Fibroblast of skin of left quadriceps (primary cell): ENCODE data around the gene SMARCC1.

ENCODE experiments used
- DNase-seq, 2 experiments: peaks; one replicate each; pipeline ENCODE4 v3.0.0-alpha.2; 2013; ENCODE audit warnings: low read depth in 2 of 2

SMARCC1 gene

GRCh38 chr3:47588053-47588452, 193.6 kb downstream of the SMARCC1 start:
- DNase-seq = no peak

- DNase-seq = no peak
Measured at GRCh38 chr3:47586746-47587145, 194.9 kb downstream of the SMARCC1 start.

GRCh38 chr3:47583320-47584075, 198.2 kb downstream of the SMARCC1 start:
- DNase-seq = no peak

DNA sequence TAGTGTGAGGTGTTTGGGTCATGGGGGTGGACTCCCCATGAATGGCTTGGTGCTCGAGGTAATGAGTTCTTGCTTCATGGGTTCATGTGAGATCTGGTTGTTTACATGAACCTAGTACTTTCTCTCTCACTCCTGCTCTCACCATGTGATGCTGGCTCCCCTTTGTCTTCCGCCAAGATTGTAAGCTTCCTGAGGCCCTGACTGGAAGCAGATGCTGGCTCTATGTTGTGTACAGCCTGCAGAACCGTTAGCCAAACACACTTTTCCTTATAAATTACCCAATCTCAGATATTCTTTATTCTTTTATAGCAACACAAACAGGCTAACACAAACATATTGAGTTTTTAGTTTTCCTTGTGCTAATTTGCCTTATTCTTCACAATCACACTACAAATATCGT, 199.9 kb downstream of the SMARCC1 start:
- DNase-seq = no peak

DNA sequence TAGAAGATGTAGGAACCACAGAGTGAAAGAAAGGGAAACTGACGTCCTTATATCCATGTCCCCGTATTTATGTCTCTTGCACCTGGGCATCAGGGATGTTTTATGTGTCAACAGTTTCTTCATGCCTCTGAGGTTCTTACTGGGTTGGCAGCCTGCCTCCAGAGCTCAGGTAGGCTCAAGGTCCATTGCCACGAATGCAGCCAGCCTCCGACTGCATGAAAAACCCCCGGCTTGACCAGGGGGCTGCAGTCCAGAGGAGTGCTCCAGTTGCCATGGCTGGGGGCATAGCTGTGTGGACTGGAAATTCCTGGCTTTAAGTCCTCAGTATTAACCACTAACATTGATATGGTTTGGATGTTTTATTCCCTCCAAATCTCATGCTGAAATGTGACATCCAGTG, 200.3 kb downstream of the SMARCC1 start:
- no peak for DNase-seq

- DNase-seq = no peak
Measured at GRCh38 chr3:47580481-47580880, 201.2 kb downstream of the SMARCC1 start.

DNA sequence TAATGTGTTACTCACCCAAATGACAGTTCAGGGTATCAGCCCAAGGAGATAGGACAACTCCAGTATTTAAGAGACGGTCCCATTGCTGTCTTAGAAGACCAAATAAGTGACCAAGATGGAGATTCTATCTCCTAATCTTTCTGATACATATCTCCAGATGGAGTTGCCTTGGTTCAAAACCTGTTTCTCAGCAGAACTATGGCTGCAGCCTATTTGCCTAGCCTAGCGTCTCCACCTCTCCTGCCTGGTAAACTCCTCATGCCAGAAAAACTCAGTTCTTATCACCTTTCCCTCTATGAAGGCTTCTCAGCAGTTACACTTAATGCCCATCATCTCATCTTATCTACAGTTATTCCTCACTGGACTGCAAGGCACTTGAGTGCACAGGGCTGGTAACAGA, 201.8 kb downstream of the SMARCC1 start:
- no peak for DNase-seq

GRCh38 chr3:47578691-47579632, 202.7 kb downstream of the SMARCC1 start, which contains the start of gene CSPG5:
Gene CSPG5 (minus strand): TSS chr3:47578865. CDS start chr3:47578693, 172 bp downstream.
- DNase-seq = no peak

GRCh38 chr3:47578119-47578632, 203.5 kb downstream of the SMARCC1 start:
- no peak for DNase-seq

DNA sequence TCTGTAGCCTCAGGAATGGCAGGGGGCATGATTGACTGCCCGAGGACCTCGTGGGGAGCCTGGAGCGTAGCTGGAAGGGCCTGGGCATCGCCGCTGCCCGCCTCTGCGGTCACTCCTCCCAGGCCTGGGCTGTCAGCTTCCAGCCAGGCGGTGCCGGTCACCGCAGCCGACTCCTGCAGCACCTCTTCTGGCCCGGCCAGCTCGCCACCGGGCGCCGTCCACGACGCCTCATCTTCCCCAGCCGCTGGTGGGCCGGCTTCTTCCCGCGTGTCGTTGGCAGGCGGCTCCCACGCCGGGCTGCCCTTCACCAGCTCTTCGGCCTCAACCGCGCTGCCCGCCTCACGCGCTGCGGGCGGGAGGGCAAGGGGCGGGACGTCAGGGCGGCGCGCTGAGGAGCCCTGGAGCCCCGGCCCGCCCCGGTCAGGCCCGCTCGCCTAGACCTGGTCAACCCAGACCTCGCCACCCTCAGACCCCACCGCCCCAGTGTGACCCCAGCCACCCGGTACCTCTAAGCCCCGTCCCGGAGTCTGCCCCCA, 204.0 kb downstream of the SMARCC1 start:
- DNase-seq = no peak

GRCh38 chr3:47573190-47574172, 208.2 kb downstream of the SMARCC1 start:
- DNase-seq = no peak

DNA sequence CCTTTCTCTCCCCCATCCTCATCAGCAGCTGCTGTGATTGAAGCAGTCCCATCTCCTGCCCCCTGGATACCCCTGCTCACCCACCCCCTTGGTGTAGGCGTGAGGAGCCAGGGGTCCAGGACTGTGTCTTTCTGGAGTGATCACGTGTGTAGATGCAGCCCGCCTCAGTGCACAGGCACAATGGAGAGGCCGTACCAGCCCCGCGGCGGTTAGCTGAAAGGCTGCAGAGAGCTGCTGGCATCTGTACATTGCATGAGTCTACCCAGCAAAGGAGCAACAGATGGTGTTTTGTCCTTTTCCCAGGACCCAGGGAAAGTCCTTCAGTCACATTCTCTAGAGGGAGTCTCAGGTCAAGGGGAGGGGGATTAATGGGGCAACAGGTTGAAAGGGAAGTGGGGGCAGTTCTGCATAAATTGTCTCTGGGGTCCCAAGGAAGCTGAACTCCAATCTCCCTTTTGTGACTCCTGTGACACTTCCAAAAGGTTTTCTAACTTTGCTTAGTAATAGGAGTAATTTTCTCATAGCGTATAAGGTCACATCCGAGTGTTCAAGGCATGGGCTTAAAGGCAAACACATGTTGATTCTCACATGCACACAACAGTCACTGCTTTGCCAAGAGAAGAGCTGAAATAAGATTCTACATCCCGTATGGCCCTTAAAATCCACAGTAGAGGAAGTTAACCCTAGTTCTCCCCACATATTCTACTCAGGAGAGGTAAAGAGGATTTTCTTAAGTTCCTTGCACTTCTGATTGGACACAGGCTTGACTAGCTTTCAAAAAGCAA, 210.1 kb downstream of the SMARCC1 start:
- DNase-seq = no peak

GRCh38 chr3:47568901-47569300, 212.8 kb downstream of the SMARCC1 start:
- DNase-seq = no peak

GRCh38 chr3:47567149-47567548, 214.5 kb downstream of the SMARCC1 start:
- DNase-seq = no peak

GRCh38 chr3:47566667-47567066, 215.0 kb downstream of the SMARCC1 start:
- no peak for DNase-seq

DNA sequence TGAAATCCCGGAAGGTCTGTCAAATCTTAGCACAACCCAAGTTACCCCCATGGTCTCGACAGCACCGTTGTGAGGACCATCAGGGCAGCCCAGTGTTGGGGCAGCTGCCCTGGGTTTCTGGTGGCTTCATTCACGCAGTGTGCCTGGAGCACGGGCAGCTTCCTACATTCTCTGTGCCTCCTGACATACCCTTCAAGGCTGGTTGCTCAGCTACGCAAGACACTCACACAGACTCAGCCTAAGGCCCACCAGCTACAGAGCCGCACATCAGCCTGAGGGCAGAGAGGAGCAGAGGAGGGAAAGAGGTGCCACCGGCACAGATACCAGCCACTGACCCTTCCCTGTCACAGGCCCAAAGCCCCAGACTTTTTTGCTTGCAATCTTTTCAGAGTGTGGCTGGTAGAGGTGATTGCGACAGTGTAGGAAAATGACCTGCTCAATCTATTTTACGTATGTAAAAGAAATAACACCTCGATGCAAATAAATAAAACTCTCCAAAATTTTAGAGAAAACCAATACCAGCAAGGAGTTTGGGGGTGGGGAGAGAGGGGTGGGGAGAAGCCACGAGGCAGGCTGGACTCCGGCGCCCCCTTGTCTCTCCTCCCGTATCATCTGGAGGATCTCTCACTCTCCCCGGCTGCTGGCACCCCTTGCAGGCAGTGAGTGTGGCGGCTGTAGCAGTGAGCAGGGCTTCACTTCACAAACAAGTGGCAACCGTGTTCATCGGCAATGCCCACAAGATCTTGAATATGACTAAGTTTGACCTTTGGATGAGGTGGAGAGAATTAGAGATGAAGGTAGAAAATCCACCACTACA, 215.8 kb downstream of the SMARCC1 start:
- DNase-seq = no peak

GRCh38 chr3:47556351-47556750, 225.3 kb downstream of the SMARCC1 start:
- no peak for DNase-seq

GRCh38 chr3:47554335-47554734, 227.4 kb downstream of the SMARCC1 start:
- DNase-seq = no peak

GRCh38 chr3:47553407-47553806, 228.3 kb downstream of the SMARCC1 start:
- no peak for DNase-seq
